T-helper 2 cell treated with Interferon-gamma antibody and Interleukin-4, amounts not matched to agents 100 ng/mL and 5 ng/mL, for 36 hours (primary cell): Measurements from ENCODE around the gene CFAP97D1. TPM values are rescaled to one million over a fixed set of nuclear protein-coding genes. Genes with fewer than 3 reads are reported as not detected.

ENCODE experiments used
- intact Hi-C: fragments of 100-400 bp; cut with micrococcal nuclease; formaldehyde crosslinking; loops from one replicate; pipeline ENCODE4 v1.15.1; 2023
- total RNA-seq: library from RNA; stranded (reverse); gene quantifications from 2 replicates; pipeline ENCODE4 v1.2.3, GENCODE V29; 2022

CFAP97D1 gene
- total RNA-seq, 1 donor from 2014 or later = not detected

DNA sequence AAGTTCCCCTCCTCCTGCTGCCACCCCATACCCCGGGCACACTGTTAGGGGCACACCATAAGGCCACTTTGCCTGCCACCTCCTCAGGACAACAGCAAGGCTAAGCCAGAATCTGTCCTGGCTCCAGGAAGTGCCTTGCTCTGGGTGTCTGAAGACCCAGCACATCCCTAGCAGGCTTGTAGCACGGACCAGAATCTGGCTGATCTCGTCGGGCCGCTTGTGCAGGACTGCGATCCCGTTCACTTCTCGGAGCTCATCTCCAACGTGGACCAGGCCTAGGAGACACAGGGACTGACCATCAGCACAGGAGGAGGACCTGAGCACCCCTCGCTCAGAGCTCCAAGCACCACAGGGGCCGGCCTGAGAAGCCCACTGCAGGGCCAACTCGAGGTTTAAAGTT, 45.3 kb downstream of the CFAP97D1 start:
- intact Hi-C loops = no loop called here

DNA sequence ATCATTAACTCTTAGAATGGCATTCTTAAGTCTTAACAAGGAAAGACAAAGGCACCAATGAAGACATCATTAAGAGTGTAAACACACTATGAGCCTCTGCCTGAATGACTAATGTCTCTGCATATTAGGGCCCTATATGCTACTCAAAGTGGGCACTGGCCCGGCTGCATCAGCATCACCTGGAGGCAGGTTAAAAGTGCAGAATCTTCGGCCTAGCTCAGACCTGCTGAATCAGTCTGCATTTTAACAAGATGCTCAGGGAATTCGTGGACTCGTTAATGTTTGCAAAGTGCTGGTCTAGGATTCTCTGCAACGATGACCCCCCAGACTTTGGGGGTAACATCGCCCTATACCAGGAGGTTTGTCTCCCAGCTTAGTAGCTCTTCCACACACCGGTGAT, 46.0 kb downstream of the CFAP97D1 start:
- intact Hi-C loops = no loop called here

DNA sequence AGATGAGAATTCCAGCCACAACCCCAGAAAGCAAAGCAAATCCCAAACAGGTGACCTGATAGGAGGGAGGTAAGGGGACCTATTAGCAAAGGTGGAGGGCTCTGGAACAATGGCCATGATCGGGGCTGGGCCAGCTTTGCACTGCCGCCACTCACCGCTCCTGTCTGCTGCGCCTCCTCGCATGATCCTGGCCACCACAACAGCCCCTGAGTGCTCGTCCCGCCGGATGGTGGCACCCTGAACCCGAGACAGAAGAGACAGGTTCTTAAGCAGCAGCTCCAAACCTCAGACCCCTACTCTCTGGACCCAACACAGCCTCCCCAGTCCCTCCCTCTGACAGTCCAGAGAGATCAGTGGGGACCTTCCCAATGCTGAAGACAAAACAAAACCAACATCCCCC, 47.4 kb downstream of the CFAP97D1 start:
- intact Hi-C loops = no loop called here

DNA sequence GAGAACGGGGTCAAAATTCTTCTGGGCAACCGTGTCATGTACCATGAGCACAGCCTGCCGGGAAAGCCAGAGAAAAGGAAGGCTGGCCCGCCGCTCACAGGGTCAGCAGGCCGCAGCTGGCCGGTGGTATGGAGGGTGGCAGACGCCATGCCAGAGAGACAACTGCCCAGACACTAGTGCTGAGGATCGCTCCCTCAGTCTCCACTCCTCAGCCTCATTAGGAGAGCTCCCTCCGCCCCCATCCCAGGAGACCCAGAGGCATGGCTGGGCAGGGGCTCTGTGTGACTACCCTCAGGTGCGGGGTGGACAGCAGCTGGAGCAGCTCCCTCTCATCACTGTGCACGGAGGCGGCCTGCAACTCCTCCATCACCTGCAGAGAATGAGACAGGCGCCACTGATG, 49.5 kb downstream of the CFAP97D1 start:
- intact Hi-C loops = no loop called here

DNA sequence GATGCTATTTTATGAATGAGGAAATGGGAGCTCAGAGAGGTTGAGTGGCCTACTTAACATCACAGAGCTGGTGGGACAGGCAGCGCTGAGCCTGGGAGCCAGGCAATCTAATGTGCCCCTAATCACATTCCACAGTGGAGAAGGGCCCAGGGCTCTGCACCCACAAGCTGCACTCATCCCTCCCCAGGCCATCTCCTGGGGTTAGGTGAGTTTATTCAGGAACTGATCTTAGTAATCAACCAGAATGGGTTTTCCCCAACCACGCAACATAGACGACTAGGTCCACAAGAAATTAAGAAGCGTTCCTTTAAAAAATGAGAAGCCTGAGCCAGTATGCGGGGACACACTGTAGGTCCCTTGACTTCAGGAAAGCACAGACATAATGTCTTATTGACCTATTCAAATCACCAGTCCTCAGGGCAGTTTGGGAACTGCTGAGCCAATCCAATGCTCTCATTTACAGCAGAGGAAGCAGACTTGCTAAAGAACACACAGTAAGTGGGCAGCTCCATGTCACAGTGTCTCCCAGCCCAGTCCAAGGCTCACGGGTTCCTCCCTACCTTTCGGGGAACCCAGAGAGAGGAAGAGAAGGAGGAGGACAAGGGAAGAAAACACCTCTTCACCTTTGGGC, 50.4 kb downstream of the CFAP97D1 start:
- intact Hi-C loops = no loop called here

DNA sequence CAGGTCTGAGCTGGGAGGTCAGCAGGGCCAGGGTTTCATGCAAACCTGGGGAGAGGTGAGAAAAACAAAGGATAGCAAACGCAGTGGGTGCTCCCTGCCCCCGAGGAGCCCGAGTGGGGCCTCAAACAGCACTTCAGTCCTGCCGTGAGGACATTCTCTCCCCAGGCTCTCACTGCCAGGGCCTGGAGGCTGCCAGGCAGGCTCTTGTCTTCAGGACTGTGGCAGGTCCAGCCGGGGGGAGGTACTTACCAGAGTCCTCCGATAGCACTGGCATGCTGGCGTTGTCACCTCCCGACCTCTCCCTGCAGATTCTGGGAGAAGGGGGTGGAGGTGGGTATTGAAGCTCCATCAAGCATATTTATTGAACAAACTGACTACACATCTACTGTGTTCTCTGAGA, 51.4 kb downstream of the CFAP97D1 start:
- intact Hi-C loops = no loop called here

DNA sequence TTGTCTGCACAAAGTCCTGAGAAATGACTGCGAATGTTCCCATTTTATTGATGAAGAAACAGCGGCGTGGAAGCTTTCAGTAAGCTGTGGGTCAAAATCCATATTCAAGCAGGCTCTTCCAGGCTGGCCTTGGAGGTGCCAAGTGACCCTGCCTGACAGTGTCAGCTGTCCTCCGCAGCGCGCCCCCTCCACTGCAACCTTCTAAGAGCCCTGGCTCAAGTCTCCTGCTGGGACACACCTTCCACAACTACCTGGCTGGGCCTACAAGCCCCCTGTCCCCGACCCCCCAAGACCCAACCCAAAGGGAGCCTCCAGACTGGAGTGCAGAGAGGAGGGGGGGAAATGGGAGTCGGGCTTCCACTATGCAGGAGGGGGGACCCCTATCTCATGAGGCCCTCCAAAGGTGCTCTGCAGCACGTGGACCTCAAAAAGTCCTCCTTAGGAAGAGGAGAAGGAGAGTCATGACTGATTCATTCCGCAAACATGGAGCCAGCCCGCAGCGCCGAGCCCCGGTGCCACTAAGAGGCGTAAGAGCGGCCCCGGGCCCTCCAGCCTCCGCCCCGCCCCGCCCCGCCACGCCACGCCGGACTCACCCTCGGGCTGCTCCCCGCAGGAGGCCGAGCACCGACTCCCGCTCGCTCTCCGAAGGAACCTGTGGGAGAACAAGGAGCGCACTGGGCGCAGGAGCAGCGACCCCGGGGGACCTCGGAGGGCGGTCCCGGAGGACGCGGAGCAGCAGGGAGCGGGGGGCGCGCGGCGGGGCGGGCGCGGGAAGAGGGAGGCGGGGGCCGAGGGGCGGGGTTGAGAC, 52.1 kb downstream of the CFAP97D1 start:
- intact Hi-C loops = no loop called here

DNA sequence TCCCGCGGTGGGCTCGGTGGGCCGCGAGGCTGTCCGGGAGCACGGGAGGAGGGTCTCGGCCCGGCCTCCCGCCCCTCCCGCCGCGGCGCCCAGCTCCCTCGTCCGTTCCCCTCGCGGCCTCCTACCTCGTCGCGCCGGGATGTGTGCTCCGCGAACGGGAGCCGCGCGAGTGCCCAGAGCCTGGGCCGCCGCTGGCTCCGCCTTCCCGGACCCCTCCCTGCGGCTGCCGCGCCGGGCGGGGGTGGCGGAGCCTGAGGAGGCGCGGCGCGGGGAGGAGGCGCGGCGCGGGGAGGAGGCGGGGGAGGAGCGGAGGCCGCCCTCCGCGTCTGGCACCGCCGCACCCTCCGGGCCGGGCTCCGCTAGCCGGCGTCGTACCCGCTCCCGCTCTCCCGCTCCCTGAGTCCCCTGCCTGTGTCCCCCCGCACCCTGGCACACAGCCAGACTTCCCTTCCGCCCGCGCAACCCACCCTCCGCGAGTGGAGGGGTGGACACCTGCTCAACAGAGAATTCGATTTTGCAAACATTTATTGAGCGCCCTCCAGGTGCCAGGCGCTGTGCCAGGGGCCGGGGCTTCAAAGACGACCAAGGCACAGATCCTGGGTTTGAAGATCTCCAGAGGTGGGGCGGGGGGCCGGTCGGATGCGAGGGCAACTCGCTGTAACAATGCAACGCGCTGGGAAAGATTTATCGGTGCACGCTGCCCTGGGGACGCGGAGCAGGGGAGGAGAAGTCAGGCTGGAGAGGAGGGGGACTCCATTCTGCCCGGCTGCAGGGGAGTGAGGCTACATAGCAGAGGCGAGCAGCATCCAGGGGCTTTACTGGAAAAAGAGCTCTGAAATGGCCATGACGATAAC, 53.0 kb downstream of the CFAP97D1 start, which contains the start of gene MPP3:
TSS of gene MPP3 (minus strand) at position 171 of the 854 bp plus-strand sequence. CDS start 1,240 bp downstream, outside the sequence.
- intact Hi-C loops = no loop called here

DNA sequence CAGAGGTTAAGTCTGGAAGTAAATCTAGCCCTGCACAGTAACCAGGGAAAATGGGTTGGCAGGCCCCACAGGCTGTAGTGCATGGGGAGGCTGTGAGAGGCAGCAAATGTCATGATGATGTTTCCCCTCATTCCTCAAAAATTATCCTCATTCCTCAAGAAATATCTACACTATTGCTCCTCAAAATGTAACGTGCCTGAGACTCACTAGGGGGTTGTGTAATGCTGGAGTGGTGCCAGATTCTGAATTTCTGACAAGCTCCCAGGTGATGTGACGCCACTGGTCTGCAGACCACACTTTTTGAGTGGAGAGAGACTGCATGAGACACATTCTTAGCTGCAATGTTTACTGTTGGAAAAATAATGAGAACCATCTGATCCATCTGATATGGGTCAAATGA, 53.9 kb downstream of the CFAP97D1 start:
- intact Hi-C loops = no loop called here

Other genes with a start within 250 kb of the CFAP97D1 start
- 1.2 and 1.3 TPM in 2 replicates for gene ETV4, start 234.1 kb upstream of the CFAP97D1 start, total RNA-seq
- gene MEOX1, start 118.5 kb upstream of the CFAP97D1 start, total RNA-seq = 9.0 and 9.3 TPM in 2 replicates
- gene SOST, start 21.6 kb upstream of the CFAP97D1 start, total RNA-seq = not detected in 2 replicates
- gene DUSP3, start 1.5 kb upstream of the CFAP97D1 start, total RNA-seq = 3.8 and 5.7 TPM in 2 replicates
- gene MPP3, start 52.7 kb downstream of the CFAP97D1 start, total RNA-seq = not detected in 2 replicates
- gene CD300LG, start 66.7 kb downstream of the CFAP97D1 start, total RNA-seq = not detected in 2 replicates
- gene MPP2, start 127.1 kb downstream of the CFAP97D1 start, total RNA-seq = 0.64 and 0.86 TPM in 2 replicates
- gene PPY, start 162.0 kb downstream of the CFAP97D1 start, total RNA-seq = not detected in 2 replicates
- gene PYY, start 173.5 kb downstream of the CFAP97D1 start, total RNA-seq = not detected in 2 replicates
- 0.20 and 0.41 TPM in 2 replicates for gene NAGS, start 224.2 kb downstream of the CFAP97D1 start, total RNA-seq
- gene TMEM101, start 234.5 kb downstream of the CFAP97D1 start, total RNA-seq = 29.7 and 30.5 TPM in 2 replicates